ENCODE measurements around the gene OR10A4.
A peak's percentile ranks its signal among the peaks of the same experiment; 100 is the strongest.
"Not testable (repeated sequence)": the region's sequence is repeated elsewhere in the genome, so short reads cannot be mapped to it uniquely, and the experiment has no call there.

The OR10A4 gene

DNA sequence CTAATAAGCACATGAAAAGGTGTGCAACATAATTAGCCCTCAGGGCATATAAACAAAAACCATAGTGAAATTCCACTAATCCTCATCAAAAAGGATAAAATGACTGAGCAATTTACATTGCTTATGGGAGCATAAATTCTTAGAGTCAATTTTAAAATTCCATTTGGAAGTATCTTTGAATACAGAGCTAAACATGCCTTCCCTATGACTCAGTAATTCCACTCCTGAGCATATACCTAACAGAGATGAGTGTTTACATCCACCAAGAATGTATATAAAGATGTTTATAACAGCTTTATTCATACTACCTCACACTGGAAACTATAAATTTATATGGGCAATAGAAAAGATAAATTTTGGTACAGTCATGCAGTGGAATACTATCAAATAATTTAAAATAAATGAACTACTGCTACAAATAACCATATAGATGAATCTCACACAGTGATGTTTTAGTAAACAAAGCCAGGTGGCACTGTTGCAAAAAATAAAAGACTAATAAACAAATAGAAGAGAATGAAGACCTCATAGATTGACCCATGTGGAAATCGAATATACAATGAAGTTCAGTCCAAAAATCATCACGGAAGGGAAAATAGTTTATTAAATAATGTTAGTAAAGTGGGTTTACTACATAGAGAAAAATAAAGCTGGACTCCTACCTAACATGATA is 24.0 kb downstream of the OR10A4 start:
- DNase-seq, result no peak

DNA sequence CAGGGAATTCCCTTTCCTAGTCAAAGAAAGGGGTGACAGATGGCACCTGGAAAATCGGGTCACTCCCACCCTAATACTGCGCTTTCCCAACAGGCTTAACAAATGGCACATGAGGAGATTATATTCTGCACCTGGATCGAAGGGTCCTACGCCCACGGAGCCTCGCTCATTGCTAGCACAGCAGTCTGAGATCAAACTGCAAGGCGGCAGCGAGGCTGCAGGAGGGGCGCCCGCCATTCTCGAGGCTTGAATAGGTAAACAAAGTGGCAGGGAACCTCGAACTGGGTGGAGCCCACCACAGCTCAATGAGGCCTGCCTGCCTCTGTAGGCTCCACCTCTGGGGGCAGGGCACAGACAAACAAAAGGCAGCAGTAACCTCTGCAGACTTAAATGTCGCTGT is 28.4 kb downstream of the OR10A4 start:
- DNase-seq, result not testable (repeated sequence)

DNA sequence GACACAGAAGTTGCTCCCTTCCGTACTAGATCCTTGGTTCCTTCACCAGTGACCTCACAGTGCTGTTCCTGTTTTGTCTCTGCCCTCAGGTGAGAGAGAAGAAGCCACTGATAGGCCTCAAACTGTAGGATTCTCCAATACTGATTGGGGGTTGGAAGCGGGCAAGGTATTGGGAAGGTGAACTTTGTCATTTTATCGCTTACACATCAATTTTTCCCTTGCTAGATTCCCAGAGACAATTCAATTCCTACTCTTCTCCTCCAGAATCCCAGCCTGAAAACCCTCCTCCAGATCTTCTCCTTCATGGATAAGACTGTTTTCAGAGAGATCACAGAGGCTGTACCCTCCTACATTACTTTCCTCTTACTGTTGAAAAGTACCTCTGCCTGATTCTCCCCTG is 35.0 kb downstream of the OR10A4 start:
- no peak for DNase-seq

DNA sequence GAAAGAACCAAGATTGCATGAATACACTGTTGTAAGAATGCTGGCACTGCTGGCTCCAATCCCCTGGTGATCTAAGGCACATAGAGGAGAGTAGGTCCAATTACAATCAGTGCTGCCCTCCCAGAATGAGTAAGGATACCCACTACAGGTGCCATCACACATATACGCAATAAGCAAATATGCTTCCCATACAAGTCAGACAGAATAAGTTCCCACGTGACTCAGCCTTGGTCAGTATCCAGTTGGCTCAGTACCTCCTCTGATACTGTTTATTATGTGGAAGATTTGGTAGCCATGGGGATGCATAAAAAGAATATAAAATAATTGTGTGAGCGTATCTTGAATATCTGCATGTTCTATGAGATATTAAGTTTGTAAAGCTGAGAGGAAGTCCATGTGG is 35.5 kb downstream of the OR10A4 start:
- no peak for DNase-seq

DNA sequence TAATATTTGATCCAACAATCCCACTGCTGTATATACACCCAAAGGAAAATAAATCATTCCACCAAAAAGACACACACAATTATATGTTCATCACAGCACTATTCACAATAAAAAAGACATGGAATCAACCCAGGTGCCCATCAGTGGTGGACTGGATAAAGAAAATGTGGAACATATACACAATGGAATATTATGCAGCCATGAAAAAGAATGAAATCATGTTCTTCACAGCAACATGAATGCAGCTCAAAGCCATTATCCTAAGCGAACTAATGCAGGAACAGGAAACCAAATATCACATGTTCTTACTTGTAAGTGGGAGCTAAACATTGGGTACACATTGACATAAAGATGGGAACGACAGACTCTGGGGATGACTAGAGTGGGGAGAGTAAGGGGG is 43.3 kb downstream of the OR10A4 start:
- no peak for DNase-seq

DNA sequence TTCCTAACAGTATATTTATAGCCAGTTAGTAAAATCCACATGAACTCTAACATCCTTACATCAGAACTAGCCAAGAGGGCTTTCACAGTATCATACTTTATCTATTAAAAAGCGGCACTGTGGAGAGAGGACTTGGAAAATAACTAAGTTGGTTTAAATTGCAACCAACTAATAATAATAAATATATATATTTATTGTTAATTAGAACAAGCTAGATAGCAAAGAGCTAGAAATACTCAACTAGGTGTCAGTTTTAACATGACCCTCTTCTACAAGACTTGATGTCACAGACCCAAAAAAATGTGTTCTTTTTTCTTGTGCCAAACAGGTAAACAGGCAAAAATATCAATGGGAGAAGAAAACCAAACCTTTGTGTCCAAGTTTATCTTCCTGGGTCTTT is 44.3 kb downstream of the OR10A4 start, which contains the start of gene OR2D3:
Gene OR2D3, plus strand, starts transcription at position 301 of the 400 bp plus-strand sequence. Its CDS starts 0 bp downstream, at position 301.
- DNase-seq, result no peak

DNA sequence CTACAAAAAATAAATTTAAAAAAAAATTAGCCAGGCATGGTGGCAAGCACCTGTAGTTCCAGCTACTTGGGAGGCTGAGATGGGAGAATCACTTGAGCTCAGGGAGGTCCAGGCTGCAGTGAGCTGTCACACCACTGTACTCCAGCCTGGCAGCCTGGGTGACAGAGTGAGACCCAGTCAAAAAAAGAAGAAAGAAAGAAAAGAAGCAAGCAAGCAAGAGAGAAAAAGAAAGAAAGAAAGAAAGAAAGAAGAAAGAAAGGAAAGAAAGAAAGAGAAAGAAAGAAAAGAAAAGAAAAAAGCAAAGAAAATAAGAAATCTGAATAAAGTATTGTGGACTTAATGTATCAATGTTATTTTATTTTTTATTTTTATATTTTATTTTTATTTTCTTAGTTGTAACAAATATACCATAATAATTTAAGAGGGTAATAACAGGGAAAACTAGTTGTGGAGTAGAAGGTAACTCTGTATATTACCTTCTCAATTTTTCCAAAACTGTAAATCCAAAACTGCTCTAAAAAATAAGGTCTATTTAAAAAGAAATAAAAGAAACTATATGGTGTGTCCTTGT is 48.7 kb downstream of the OR10A4 start:
- DNase-seq, result no peak

DNA sequence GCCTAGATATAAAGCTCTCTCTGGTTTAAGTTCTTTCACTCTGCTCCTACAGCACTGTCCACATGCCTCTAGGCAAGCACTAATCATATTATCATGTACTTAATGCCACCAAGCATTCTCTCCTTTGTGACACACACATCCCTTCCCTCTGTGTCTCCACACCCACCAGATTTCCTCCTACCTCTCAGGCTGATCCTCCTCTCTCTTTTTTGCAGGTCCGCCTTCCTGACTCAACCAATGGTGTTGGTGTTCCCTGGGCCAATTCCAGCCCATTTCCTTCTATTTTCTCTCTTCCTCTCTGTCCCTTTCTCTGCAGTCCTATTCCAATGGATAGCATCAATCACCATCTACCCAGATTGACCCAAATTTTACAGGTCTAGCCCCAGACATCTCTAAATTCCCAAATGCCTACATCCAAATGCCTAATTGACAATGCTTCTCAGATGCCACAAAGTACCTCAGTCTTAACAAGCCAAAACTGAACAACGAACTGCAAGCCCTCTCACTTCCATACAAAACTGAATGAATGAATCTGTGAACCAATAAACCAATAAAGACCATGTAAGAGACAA is 49.3 kb downstream of the OR10A4 start:
- DNase-seq, result no peak

DNA sequence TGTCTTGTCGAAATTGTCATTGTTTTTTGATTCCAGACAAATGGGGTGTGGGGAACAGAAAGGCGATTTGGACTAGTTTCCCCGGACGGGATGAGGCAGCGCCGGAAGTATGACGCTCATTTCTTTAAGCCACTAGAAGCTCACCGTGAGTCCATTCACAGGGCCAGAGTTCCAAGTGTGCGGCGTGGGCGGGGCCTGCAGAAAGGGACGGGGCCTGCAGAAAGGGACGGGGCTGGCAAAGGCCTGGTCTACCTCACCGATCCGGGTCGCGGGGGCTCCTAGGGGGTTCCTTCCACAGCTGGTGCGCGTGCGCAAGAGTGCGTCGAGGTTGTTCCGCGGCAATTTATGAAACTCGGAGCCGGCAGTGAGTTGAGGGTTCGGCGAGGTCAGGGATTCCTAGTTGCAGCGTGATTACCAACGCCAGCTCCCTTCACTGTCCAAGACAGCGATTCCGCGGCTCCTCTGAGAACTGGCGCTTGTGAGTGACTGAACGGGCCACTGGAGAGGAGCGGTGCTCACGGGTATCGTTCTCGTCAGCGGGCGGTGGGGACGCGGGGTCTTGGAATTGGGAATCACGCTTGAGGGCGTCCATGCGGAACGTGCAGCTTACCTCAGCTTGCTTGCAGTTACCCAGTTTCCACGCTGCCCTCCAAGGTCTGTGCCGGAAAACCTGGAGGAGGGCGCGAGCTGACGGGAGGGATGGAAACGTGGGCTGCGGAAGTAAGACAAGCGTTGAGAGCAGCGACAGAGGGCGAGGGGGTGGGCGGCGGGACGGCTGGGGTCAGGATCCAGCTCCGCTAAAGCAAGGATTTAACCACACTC is 50.0 kb downstream of the OR10A4 start, which contains the start of gene ZNF215:
Gene ZNF215, plus strand, starts transcription at position 219 of the 822 bp plus-strand sequence. CDS start 5,847 bp downstream, outside the sequence.
- DNase-seq, result peak; percentile 74

DNA sequence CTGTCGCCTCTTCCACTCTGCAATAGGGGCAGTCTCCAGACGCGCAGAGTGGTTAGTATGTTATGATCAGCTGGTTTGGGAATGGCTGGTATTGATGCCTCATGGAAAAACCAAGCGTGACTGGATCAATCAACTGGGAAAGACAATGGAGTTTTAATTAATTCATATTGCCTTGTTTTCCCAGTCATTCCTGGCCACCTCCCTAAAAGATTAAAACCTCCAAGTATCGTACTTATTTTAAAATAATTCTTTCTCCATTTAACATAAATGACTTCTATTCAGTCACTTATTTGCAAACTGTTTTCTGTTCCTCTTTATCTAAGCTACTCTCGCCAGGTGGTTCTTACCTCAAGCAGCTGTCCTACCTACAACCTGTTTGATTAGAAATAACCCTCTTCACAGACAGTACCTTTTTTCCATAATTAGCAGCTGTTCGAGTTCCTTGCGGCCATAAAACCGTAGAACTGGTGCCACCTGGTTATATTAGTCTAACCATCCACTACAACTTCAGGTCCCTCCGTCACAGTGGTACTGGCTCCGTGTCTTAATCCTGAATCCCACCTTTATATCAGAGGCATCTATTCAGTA is 50.7 kb downstream of the OR10A4 start:
- no peak for DNase-seq
